8988T (cell line): ENCODE results near the gene ETV3L.
"Not testable (repeated sequence)": the region's sequence is repeated elsewhere in the genome, so short reads cannot be mapped to it uniquely, and the experiment has no call there.

Experiments
- DNase-seq: peaks from one replicate; pipeline ENCODE4 v3.0.0; 2011

The ETV3L gene

GRCh38 chr1:157104598-157105293 lies 5.1 kb upstream of the ETV3L start:
- no peak for DNase-seq

DNA sequence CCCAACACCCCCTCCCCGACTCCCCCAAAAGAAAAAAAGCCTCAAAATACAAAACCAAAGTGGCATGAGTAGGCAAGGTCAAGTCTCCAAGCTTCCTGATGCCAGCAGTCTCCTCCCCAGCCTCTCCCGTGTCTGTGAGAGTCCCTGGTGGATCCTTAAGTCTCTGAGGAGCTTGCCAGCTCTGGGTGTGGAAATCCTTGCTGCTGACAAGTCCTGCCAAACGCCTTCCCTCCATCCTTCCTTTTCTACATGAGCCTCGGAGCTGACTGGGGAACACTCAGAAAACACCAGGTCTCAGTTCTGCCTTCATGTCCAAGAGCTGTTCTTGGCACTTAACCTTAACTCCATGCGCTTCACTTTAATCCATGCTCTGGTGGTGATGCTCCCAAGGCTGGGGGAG lies 3.7 kb upstream of the ETV3L start:
- DNase-seq: no peak

GRCh38 chr1:157101149-157101548 lies 1.5 kb upstream of the ETV3L start:
- DNase-seq: no peak

- not testable (repeated sequence) for DNase-seq
Measured at GRCh38 chr1:157098987-157099632, 498 bp downstream of the ETV3L start.

GRCh38 chr1:157098519-157098918 lies 1.1 kb downstream of the ETV3L start:
- no peak for DNase-seq

DNA sequence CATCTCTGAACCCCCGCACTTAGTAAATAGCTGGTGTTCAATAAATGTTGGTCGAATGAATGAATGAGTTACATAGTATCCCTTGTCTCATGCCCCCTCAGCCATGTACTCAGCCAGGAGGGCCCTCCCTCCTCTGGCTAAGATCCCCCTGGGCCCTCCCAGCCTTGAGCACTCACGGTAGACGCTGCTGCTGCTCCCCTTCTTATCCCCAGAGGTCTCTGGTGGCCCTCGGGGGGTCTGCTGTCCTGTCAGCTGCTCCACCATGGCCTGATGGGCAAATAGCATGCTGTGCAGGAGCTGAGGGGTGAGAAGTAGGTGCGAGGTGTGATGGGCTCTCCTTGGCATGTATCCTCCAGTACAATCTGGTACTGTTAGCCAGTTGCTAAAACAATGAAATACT lies 1.9 kb downstream of the ETV3L start:
- DNase-seq: no peak

GRCh38 chr1:157096881-157097280 lies 2.7 kb downstream of the ETV3L start:
- no peak for DNase-seq

DNA sequence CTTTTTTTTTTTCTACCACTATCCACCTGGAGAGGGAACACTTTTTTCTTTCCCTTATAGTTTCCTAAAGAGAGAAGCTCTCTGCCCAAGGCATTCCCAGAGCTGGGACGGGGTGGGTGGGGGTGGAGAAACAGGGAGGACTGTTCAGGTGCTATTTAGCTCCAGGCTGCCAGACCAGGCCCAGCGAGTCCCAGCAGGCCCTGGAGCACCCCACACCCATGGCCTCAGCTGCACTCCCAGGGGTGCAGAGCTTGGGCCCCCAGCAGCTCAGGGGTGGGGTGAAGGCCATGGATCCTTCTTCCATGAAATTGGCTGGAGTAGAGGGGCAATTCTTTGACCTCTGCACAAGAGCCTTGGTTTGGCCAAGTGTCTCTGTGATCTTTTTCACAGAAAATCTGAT lies 4.1 kb downstream of the ETV3L start:
- DNase-seq: no peak

GRCh38 chr1:157095091-157095490 lies 4.5 kb downstream of the ETV3L start:
- no peak for DNase-seq

GRCh38 chr1:157092831-157093230 lies 6.8 kb downstream of the ETV3L start:
- DNase-seq: no peak

DNA sequence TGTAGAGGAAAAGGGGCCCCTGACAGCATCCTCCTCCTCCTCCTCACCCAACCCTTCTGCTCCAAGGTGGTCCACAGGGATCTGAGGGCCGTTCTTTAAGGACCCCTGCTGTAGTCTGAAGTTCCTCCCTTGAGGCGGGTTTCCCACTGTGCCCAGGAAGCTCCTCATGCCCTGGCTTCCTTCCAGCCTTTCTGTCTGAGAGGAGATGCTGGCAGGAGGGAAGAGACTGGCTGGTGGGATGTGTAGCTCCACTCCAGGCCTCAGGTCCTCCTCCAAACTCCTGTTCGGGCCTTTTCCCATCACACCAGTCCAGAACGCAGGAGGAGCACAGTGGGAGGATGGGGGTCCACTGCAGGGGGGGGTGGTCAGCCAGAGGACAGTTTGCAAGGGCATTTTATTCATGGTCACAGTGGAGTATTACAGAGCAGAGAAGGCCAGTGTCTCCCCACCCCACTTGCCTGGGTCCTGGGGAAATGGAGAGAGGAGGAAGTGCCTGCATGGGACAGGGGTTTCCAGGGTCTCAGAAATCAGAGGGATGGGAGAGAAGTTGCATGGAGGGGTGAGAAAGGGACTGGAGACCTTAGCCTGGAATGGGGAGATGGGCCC lies 7.8 kb downstream of the ETV3L start:
- no peak for DNase-seq

DNA sequence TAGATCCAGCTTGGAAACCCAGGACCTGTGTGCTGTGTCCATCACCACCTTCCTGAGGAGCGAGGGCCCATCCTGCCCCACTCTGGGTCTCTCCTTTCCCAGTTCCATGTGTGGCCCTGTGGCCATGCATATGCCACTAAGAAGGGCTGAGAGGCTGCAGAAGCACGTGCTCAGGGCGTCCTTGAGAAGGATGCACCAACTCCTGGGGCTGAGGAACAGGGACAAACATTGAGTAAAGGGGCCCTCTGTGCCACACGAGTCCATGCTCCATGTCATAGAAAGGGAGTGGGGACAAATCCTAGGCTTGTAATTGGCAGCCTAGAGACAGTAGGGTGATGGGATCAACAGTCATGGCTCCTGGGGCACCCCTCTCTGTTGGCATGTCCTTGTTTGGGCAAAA lies 8.4 kb downstream of the ETV3L start:
- DNase-seq: no peak

GRCh38 chr1:157090771-157091170 lies 8.8 kb downstream of the ETV3L start:
- no peak for DNase-seq

DNA sequence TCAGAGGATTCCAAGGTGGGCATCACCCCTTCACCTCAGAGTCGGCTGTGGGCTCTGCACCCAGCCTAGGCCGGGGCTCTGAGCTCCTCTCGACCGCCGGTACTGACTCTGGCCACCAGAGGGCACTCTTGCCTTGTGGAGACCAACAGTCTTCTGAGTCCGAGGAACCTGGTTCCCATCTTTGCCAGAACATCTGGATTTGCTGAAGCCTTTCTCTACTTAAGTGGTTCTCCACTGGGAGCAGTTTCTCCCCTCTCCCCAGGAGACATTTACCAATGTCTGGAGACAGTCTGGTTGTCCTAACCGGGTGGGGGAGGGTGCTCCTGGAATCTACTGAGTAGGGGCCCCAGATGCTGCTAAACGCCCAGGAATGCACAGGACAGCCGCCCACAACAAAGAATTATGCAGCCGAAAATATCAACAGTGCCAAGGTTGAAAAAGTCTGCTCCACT lies 9.4 kb downstream of the ETV3L start:
- DNase-seq: peak; percentile 78

DNA sequence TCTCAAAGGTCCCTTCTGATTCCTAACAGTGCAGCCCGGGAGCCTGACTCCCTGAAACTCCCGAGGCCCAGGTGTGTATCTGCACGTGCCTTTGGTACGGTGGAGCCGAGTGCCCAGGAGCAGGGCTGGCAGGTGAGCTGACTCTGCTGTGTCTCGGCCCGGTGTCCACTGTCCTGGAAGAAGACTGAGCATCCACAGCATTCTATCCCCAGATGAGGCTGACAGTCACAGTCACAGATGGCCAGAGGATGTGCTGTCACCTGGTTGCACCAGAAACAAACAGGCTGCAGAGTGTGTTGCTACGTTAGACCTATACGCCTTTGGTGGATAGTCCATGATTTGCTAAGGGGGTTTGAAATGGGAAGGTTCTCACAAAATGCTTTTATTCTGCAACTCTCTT lies 9.8 kb downstream of the ETV3L start:
- DNase-seq: no peak

DNA sequence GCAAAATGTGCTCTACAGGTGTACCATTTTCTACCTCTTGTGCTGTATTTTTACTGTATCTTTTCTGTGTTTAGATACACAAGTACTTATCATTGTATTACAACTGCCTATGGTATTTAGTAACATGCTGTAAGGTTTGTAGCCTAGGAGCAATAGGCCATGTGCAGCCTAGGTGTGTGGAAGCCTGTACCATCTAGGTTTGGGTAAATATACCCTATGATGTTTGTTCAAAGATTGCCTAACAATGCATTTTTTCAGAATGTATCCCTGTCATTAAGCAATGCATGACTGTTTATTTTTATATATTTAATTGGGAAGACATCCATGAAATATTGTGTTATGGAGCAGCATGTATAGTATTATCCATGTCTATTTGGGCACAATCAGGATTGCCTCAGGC lies 11.0 kb downstream of the ETV3L start:
- no peak for DNase-seq

DNA sequence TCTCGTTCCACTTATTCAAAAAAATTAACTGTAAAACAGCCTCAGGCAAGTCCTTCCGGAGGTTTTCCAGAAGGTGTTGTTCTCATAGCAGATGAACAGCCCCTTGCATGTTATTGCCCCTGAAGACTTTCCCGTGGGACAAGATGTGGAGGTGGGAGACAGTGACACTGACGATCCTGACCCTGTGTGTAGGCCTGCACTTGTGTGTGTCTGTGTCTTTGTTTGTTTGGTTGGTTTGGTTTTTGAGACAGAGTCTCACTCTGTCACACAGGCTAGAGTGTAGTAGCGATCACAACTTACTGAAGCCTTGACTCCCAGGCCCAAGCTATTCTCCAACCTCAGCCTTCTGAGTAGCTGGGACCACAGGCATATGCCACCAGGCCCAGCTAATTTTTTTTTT lies 12.6 kb downstream of the ETV3L start:
- no peak for DNase-seq

DNA sequence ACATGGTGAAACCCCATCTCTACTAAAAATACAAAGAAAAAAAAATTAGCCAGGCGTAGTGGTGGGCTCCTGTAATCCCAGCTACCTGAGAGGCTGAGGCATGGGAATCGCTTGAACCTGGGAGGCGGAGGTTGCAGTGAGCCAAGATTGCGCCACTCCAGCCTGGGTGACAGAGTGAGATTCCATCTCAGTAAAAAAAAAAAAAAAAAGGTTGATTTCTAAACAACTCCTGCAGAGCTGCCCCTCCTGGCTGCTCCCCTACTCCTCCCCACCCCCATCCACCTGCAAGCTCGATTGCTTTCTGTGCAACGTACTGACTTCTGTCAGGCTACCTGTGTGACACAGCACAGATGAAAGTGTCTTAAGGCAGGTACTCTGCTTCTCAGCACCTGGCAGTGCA lies 13.3 kb downstream of the ETV3L start:
- no peak for DNase-seq

GRCh38 chr1:157085421-157085820 lies 14.2 kb downstream of the ETV3L start:
- no peak for DNase-seq

- no peak for DNase-seq
Measured at GRCh38 chr1:157084720-157085119, 14.9 kb downstream of the ETV3L start.

GRCh38 chr1:157081707-157082106 lies 17.9 kb downstream of the ETV3L start:
- no peak for DNase-seq

GRCh38 chr1:157080714-157081113 lies 18.9 kb downstream of the ETV3L start:
- no peak for DNase-seq

GRCh38 chr1:157077394-157077793 lies 22.2 kb downstream of the ETV3L start:
- no peak for DNase-seq

DNA sequence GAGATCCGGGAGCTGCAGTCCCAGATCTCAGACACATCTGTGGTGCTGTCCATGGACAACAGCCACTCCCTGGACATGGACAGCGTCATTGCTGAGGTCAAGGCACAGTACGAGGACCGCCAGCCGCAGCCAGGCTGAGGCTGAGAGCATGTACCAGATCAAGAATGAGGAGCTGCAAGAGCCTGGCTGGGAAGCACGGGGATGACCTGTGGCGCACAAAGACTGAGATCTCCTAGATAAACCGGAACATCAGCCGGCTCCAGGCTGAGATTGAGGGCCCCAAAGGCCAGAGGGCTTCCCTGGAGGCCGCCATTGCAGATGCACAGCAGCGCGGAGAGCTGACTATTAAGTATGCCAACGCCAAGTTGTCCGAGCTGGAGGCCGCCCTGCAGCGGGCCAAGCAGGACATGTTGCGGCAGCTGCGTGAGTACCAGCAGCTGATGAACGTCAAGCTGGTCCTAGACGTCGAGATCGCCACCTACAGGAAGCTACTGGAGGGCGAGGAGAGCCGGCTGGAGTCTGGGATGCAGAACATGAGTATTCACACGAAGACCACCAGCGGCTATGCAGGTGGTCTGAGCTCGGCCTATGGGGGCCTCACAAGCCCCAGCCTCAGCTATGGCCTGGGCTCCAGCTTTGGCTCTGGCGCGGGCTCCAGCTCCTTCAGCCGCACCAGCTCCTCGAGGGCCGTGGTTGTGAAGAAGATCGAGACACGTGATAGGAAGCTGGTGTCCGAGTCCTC lies 25.5 kb downstream of the ETV3L start:
- DNase-seq: no peak
